Measurements from ENCODE around the gene ID1. TPM values are rescaled to one million over a fixed set of nuclear protein-coding genes. Genes with fewer than 3 reads are reported as not detected.

ID1 gene
- total and polyA plus RNA-seq, 2 experiments from 2014 or later = 221 to 479 TPM

DNA sequence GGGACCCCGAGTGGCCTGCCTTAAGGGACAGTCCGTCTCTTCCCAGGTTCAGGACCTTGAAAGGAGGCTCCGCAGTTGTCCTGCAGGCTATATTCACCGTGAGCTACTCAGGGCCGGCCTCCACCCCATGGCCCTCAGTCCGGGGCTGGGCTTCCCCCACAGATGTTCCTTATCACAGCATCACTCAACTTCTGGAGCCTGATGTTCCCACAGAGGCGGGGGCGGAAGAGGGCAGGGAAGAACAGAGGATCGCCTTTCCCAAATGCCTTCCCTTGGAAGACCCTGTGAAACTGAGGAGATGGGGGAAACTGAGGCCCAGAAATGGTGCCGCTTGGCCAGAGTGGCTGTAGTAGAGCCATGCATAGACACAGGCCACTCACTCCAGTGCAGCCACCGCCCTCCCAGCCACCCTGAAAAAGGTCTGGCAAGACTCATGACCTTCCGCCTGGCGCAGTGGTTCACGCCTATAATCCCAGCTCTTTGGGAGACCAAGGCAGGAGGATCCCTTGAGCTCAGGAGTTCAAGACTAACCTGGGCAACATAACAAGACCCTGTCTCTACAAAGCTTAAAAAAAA, 28.3 kb downstream of the ID1 start (continued):
- TF ChIP-seq, protein P1, sequence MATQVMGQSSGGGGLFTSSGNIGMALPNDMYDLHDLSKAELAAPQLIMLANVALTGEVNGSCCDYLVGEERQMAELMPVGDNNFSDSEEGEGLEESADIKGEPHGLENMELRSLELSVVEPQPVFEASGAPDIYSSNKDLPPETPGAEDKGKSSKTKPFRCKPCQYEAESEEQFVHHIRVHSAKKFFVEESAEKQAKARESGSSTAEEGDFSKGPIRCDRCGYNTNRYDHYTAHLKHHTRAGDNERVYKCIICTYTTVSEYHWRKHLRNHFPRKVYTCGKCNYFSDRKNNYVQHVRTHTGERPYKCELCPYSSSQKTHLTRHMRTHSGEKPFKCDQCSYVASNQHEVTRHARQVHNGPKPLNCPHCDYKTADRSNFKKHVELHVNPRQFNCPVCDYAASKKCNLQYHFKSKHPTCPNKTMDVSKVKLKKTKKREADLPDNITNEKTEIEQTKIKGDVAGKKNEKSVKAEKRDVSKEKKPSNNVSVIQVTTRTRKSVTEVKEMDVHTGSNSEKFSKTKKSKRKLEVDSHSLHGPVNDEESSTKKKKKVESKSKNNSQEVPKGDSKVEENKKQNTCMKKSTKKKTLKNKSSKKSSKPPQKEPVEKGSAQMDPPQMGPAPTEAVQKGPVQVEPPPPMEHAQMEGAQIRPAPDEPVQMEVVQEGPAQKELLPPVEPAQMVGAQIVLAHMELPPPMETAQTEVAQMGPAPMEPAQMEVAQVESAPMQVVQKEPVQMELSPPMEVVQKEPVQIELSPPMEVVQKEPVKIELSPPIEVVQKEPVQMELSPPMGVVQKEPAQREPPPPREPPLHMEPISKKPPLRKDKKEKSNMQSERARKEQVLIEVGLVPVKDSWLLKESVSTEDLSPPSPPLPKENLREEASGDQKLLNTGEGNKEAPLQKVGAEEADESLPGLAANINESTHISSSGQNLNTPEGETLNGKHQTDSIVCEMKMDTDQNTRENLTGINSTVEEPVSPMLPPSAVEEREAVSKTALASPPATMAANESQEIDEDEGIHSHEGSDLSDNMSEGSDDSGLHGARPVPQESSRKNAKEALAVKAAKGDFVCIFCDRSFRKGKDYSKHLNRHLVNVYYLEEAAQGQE (IDR thresholded peaks at IDR 0.05; ENCODE audit: unreplicated experiment) = no peak
- no peak for TF ChIP-seq CTCF (conservative IDR thresholded peaks at IDR 0.05; ENCODE audit: low read depth in 2 of 2)
- TF ChIP-seq ETS1 (IDR thresholded peaks at IDR 0.05) = no peak
- no peak for TF ChIP-seq EZH2phosphoT487 (IDR thresholded peaks at IDR 0.05; ENCODE audit: unreplicated experiment)

DNA sequence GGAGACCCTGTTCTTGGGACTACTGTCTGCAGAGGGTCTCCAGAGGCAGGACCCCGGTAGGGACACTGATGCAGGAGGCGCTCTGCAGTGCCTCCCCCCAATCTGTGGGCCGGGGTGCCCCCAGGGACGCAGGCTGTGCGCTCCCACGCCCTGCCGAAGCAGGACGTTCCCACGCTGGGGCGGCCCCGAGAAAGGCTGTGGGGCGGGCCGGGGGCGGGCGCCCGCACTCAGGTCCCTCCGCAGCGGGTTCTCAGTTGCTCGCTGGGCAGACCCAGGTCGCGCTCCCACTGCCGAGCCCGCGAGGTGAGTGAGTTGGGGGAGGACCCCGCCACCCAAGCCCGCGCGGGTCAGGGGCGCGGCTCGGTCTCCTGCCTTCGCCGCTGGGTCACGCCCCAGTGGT, 32.6 kb downstream of the ID1 start, which contains the start of gene COX4I2:
TSS of gene COX4I2 (plus strand) at position 253 of the 400 bp plus-strand sequence. CDS start 1,106 bp downstream, outside the sequence.
- H3K79me2 ChIP-seq (replicated peaks; ENCODE audit: insufficient read depth) = no peaks in the 10 kb centered on the region
- Mint-ChIP-seq H3K36me3 (ENCODE audit: low read depth) (no peaks in the 10 kb centered on the region), H3K4me3 (no peak within 1 kb of the TSS), H3K9me3 (no peaks in the 10 kb centered on the region), H3K4me1 (peaks cover 3% of the 10 kb centered on the region; the same call in 1 of the 3 replicates), H3K27ac (no peak within 1 kb of the TSS), H3K27me3 (ENCODE audit: insufficient read depth, low read depth, poor library complexity) (peaks cover 13% of the 10 kb centered on the region)
- H3K4me2 ChIP-seq = peak within 1 kb of the TSS; percentile 76
- peaks cover 9% of the 10 kb centered on the region for H3K4me1 ChIP-seq (ENCODE audit: insufficient read depth)
- peak within 1 kb of the TSS; percentile 50 for H3K4me3 ChIP-seq
- ATAC-seq (peak; percentile 67), DNase-seq (ENCODE audit: low spot score) (peak; percentile 66)
- H3F3A ChIP-seq (replicated peaks; ENCODE audit: low read depth) = peaks cover 11% of the 10 kb centered on the region
- H4K20me1 ChIP-seq (replicated peaks; ENCODE audit: insufficient read depth) = no peaks in the 10 kb centered on the region; the same call in 1 of the 2 replicates
- peak within 1 kb of the TSS; percentile 99 for H2AFZ ChIP-seq
- peaks cover 9% of the 10 kb centered on the region for H3K27me3 ChIP-seq (ENCODE audit: insufficient read depth)
- H3K27ac ChIP-seq (ENCODE audit: low read depth) = no peak within 1 kb of the TSS
- H3K9me2 ChIP-seq (ENCODE audit: insufficient read depth) = no peaks in the 10 kb centered on the region
- H3K36me3 ChIP-seq (ENCODE audit: insufficient read depth) = no peaks in the 10 kb centered on the region
- TF ChIP-seq EZH2 (IDR thresholded peaks at IDR 0.05; ENCODE audit: low read depth, unreplicated experiment) (no peak), ZNF114 (CRISPR knock-in tag; IDR thresholded peaks at IDR 0.05) (no peak), NANOG (IDR thresholded peaks at IDR 0.05; ENCODE audit: borderline replicate concordance) (no peak), ETS1 (IDR thresholded peaks at IDR 0.05) (no peak), EZH2phosphoT487 (IDR thresholded peaks at IDR 0.05; ENCODE audit: unreplicated experiment) (no peak), STAT1 (IDR thresholded peaks at IDR 0.05; ENCODE audit: unreplicated experiment) (no peak), CTCF (conservative IDR thresholded peaks at IDR 0.05; ENCODE audit: low read depth in 2 of 2) (no peak), POLR2AphosphoS5 (IDR thresholded peaks at IDR 0.05; ENCODE audit: low read depth) (no peak), ZNF331 (CRISPR knock-in tag; IDR thresholded peaks at IDR 0.05; ENCODE audit: low read depth) (no peak), CREB1 (CRISPR knock-in tag; IDR thresholded peaks at IDR 0.05; ENCODE audit: low read depth) (no peak)
- TF ChIP-seq, protein P1 (IDR thresholded peaks at IDR 0.05; ENCODE audit: unreplicated experiment) = no peak
